ENCODE measurements around the gene CD47. TPM values are rescaled to one million over a fixed set of nuclear protein-coding genes. Genes with fewer than 3 reads are reported as not detected.

Gene CD47
- total and polyA plus RNA-seq, 10 of the 15 experiments (the other 5 are each of a cell fraction or from before 2014, with no cell fraction given), result 22.9 to 175 (median 81.1) TPM

DNA sequence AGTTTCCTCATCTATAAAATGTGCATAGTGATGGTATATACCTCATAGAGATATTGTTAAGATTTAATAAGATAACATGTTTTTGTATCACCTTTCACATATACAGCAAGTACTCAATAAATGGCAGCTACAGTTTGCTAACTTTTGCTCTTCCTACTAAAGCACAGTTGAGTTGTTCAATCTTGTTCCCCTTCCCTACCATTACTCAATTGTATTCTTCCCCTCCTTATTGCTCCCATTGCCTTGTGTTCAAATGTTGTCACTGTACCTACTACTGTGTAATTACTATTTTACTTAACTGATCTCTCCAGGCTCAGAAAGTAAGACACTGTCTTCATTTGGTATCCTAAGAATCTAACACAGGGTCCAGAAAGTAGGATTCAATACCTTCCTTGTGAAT is 5.5 kb downstream of the CD47 start:
- no peak overlapping the region for H2AFZ ChIP-seq (ENCODE audit: control insufficient read depth, low read depth, low read length)
- no peaks in the 10 kb centered on the region; the same call in 1 of the 2 replicates for H4K20me1 ChIP-seq (ENCODE audit: control insufficient read depth, insufficient read depth)
- H3K9ac ChIP-seq (ENCODE audit: control insufficient read depth, insufficient read depth, low read length), result no peak overlapping the region
- H3K36me3 ChIP-seq (ENCODE audit: control insufficient read depth in 2 of 2, insufficient read depth in 2 of 2, low read length in 1 of 2), result peaks cover 0 to 2% of the 10 kb centered on the region in 2 experiments; a peak in 2 of 4 replicates
- intact Hi-C loops (cut with micrococcal nuclease; ENCODE audit: unreplicated experiment), result loop anchor here (5.0 kb wide), 2 partner anchors 302 to 322 kb away; no protein-coding TSS in a partner anchor
- ChIA-PET SMC1A (ENCODE audit: uncharacterized antibody, unreplicated experiment) (interaction anchor here (0.8 to 5.0 kb wide), 6 partner anchors 10 to 42 kb away, joined by 3 to 20 read pairs (median 4); no protein-coding TSS in a partner anchor), RAD21 (ENCODE audit: unreplicated experiment) (interaction anchor here (0.6 to 2.7 kb wide), 3 partner anchors 12 to 47 kb away, joined by 3 to 6 read pairs (median 3); no protein-coding TSS in a partner anchor), POLR2A (interaction anchor here (0.6 to 1.7 kb wide), 3 partner anchors 9 to 827 kb away, joined by 3 to 5 read pairs (median 3); no protein-coding TSS in a partner anchor), CTCF (interaction anchor here (0.7 to 1.9 kb wide), 3 partner anchors 15 to 69 kb away, joined by 3 to 5 read pairs (median 3); no protein-coding TSS in a partner anchor)
- FAIRE-seq (no peak), DNase-seq (ENCODE audit: low read depth, low spot score) (no peak), ATAC-seq (no peak)
- H3K4me1 ChIP-seq (ENCODE audit: control insufficient read depth, insufficient read depth, low read length), result peaks cover 13% of the 10 kb centered on the region; the same call in 1 of the 2 replicates
- in situ Hi-C loops (cut with MboI), result no loop called here
- H3K4me2 ChIP-seq (ENCODE audit: control insufficient read depth, insufficient read depth), result peak overlapping the region; percentile 83
- no peaks in the 10 kb centered on the region for H3K27me3 ChIP-seq (replicated peaks in 1 of 2; ENCODE audit: control insufficient read depth in 2 of 2, insufficient read depth in 2 of 2, low read length in 1 of 2)
- BruUV-seq (replicated peaks), result no TSS peak
- H3K79me2 ChIP-seq (ENCODE audit: control insufficient read depth, insufficient read depth, low read length), result peaks cover 100% of the 10 kb centered on the region
- TF ChIP-seq FOXK2 (IDR thresholded peaks at IDR 0.05) (no peak), BMI1 (IDR thresholded peaks at IDR 0.05; ENCODE audit: borderline replicate concordance) (no peak), NRF1 (conservative IDR thresholded peaks at IDR 0.05; ENCODE audit: low read depth, low read length) (no peak), CBFB (IDR thresholded peaks at IDR 0.05; ENCODE audit: low read depth) (no peak), GATAD2B (conservative IDR thresholded peaks at IDR 0.05; ENCODE audit: low read depth) (no peak), IKZF2 (IDR thresholded peaks at IDR 0.05) (no peak), DPF2 (IDR thresholded peaks at IDR 0.05) (no peak), IKZF1 (conservative IDR thresholded peaks at IDR 0.05) (no peak)
- TF ChIP-seq, protein P1, sequence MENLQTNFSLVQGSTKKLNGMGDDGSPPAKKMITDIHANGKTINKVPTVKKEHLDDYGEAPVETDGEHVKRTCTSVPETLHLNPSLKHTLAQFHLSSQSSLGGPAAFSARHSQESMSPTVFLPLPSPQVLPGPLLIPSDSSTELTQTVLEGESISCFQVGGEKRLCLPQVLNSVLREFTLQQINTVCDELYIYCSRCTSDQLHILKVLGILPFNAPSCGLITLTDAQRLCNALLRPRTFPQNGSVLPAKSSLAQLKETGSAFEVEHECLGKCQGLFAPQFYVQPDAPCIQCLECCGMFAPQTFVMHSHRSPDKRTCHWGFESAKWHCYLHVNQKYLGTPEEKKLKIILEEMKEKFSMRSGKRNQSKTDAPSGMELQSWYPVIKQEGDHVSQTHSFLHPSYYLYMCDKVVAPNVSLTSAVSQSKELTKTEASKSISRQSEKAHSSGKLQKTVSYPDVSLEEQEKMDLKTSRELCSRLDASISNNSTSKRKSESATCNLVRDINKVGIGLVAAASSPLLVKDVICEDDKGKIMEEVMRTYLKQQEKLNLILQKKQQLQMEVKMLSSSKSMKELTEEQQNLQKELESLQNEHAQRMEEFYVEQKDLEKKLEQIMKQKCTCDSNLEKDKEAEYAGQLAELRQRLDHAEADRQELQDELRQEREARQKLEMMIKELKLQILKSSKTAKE (IDR thresholded peaks at IDR 0.05; ENCODE audit: low read depth, poor library complexity, severe bottlenecking), result no peak
- TF ChIP-seq, protein P2, sequence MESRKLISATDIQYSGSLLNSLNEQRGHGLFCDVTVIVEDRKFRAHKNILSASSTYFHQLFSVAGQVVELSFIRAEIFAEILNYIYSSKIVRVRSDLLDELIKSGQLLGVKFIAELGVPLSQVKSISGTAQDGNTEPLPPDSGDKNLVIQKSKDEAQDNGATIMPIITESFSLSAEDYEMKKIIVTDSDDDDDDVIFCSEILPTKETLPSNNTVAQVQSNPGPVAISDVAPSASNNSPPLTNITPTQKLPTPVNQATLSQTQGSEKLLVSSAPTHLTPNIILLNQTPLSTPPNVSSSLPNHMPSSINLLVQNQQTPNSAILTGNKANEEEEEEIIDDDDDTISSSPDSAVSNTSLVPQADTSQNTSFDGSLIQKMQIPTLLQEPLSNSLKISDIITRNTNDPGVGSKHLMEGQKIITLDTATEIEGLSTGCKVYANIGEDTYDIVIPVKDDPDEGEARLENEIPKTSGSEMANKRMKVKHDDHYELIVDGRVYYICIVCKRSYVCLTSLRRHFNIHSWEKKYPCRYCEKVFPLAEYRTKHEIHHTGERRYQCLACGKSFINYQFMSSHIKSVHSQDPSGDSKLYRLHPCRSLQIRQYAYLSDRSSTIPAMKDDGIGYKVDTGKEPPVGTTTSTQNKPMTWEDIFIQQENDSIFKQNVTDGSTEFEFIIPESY (IDR thresholded peaks at IDR 0.05), result no peak
- TF ChIP-seq, protein P3, sequence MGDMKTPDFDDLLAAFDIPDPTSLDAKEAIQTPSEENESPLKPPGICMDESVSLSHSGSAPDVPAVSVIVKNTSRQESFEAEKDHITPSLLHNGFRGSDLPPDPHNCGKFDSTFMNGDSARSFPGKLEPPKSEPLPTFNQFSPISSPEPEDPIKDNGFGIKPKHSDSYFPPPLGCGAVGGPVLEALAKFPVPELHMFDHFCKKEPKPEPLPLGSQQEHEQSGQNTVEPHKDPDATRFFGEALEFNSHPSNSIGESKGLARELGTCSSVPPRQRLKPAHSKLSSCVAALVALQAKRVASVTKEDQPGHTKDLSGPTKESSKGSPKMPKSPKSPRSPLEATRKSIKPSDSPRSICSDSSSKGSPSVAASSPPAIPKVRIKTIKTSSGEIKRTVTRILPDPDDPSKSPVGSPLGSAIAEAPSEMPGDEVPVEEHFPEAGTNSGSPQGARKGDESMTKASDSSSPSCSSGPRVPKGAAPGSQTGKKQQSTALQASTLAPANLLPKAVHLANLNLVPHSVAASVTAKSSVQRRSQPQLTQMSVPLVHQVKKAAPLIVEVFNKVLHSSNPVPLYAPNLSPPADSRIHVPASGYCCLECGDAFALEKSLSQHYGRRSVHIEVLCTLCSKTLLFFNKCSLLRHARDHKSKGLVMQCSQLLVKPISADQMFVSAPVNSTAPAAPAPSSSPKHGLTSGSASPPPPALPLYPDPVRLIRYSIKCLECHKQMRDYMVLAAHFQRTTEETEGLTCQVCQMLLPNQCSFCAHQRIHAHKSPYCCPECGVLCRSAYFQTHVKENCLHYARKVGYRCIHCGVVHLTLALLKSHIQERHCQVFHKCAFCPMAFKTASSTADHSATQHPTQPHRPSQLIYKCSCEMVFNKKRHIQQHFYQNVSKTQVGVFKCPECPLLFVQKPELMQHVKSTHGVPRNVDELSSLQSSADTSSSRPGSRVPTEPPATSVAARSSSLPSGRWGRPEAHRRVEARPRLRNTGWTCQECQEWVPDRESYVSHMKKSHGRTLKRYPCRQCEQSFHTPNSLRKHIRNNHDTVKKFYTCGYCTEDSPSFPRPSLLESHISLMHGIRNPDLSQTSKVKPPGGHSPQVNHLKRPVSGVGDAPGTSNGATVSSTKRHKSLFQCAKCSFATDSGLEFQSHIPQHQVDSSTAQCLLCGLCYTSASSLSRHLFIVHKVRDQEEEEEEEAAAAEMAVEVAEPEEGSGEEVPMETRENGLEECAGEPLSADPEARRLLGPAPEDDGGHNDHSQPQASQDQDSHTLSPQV (IDR thresholded peaks at IDR 0.05), result no peak
- H3K9me3 ChIP-seq (replicated peaks; ENCODE audit: control insufficient read depth, insufficient read depth, low read length), result no peaks in the 10 kb centered on the region
- peak overlapping the region; percentile 9; the same call in 1 of the 2 replicates for H3K27ac ChIP-seq (ENCODE audit: control insufficient read depth, insufficient read depth)
- peak overlapping the region; percentile 95; the same call in 1 of the 2 replicates for H3K4me3 ChIP-seq
